ENCODE results near the gene SCUBE1. TPM values are rescaled to one million over a fixed set of nuclear protein-coding genes. Genes with fewer than 3 reads are reported as not detected.

Gene SCUBE1
- total RNA-seq, 4 donors from 2014 or later, result 0.78 to 3.5 (median 0.95) TPM

DNA sequence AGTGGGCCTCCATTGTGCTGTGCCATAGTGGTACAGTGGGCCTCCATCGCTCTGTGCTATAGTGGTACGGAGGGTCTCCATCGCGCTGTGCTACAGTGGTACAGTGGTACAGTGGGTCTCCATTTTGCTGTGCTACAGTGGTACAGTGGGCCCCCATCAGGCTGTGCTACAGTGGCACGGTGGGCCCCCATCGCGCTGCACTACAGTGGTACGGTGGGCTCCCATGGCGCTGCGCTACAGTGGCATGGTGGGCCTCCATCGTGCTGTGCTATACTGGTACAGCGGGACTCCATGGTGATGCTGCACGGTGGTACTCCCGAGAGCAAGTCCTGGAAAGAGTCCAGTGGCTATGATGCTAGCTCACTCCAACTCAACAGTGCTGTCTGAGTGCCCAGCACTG lies 51.8 kb downstream of the SCUBE1 start:
- H3K36me3 ChIP-seq, result no peaks in the 10 kb centered on the region
- WGBS, 2 donors, result 90 to 91% methylated on average over 7 to 13 of the region's 14 CpGs
- H3K9me3 ChIP-seq, result no peaks in the 10 kb centered on the region
- TF ChIP-seq POLR2A (IDR thresholded peaks at IDR 0.05), result no peak
- TF ChIP-seq, protein P1, sequence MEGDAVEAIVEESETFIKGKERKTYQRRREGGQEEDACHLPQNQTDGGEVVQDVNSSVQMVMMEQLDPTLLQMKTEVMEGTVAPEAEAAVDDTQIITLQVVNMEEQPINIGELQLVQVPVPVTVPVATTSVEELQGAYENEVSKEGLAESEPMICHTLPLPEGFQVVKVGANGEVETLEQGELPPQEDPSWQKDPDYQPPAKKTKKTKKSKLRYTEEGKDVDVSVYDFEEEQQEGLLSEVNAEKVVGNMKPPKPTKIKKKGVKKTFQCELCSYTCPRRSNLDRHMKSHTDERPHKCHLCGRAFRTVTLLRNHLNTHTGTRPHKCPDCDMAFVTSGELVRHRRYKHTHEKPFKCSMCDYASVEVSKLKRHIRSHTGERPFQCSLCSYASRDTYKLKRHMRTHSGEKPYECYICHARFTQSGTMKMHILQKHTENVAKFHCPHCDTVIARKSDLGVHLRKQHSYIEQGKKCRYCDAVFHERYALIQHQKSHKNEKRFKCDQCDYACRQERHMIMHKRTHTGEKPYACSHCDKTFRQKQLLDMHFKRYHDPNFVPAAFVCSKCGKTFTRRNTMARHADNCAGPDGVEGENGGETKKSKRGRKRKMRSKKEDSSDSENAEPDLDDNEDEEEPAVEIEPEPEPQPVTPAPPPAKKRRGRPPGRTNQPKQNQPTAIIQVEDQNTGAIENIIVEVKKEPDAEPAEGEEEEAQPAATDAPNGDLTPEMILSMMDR (IDR thresholded peaks at IDR 0.05), result no peak
- H3K4me1 ChIP-seq, result peaks cover 12 to 37% of the 10 kb centered on the region in 2 donors
- no peaks in the 10 kb centered on the region for H3K27me3 ChIP-seq
- H3K27ac ChIP-seq, result no peak overlapping the region
- no peak for DNase-seq
- intact Hi-C loops (cut with DNase I), result no loop called here
- no peak overlapping the region for H3K4me3 ChIP-seq (replicated peaks in 1 of 3)

DNA sequence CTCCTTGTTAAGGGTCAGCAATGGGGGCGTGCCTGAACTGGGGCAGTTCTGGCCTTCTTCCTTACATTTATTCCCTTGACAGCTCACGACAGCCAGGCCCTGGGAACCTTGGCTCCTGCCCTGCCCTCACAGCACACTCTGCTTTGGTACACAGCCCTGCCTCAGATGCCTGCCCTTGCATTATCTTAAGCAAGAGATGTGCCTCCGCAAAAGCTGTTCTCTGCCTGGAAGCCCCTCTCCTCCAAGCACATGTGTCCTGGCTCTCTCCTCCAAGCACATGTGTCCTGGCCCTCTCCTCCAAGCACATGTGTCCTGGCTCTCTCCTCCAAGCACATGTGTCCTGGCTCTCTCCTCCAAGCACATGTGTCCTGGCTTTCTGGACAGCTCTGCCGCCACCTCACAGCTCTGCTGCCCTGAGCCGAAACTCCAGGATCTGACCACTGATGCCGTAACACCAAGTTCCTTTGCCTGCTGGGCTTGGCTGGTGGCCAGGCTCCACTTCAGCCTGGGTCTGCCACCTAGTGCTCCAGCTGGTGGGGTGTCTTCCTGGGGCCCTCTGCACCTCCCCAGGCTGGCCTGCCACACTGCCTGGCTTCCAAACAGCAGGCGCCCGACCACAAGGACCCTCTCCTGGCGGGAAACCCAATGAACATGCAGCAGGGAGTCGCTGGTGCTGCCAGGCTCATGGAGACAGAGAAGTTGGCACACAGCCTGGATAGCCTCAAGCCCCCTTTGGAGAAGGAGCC lies 53.0 kb downstream of the SCUBE1 start:
- 36 to 41% methylated on average over 7 to 8 of the region's 10 CpGs for WGBS, 2 donors
- Histone ChIP-seq H3K4me3 (replicated peaks in 1 of 3) (no peak overlapping the region), H3K36me3 (no peaks in the 10 kb centered on the region), H3K27me3 (no peaks in the 10 kb centered on the region), H3K9me3 (no peaks in the 10 kb centered on the region), H3K4me1 (peaks cover 12 to 29% of the 10 kb centered on the region in 2 donors), H3K27ac (no peak overlapping the region)
- TF ChIP-seq POLR2A (IDR thresholded peaks at IDR 0.05), result no peak
- TF ChIP-seq, protein P1 (IDR thresholded peaks at IDR 0.05), result no peak
- intact Hi-C loops (cut with DNase I), result no loop called here
- peak; percentile 89 for DNase-seq

DNA sequence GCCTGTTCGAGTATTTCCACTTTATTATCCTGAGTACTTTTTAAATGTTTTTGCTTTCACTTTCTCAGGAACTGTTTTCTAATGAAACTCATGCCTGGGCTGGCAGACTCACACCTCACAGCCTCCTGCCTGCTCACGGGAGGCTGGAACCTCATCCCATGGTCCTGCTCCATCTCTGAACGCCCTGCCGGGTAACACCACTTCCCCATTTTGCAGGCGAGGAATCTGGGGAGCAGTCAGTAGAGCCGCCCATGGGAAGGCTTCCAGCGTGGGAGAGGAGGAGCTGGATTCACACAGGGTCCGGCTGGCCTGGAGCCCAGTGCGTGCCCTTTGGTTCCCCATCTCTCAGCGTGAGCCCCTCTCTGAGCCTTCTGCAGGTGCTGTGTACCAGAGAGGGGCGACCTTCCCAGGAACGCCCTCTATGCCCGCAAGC lies 53.6 kb downstream of the SCUBE1 start:
- peaks cover 12 to 29% of the 10 kb centered on the region in 2 donors for H3K4me1 ChIP-seq
- no peaks in the 10 kb centered on the region for H3K9me3 ChIP-seq
- DNase-seq, result peak in 1 of 2 donors; percentile 23
- no peaks in the 10 kb centered on the region for H3K36me3 ChIP-seq
- H3K27me3 ChIP-seq, result no peaks in the 10 kb centered on the region
- H3K27ac ChIP-seq, result peak overlapping the region in 2 of 3 donors; percentile 53 to 58
- WGBS, 2 donors, result 29 to 33% methylated on average over 11 of the region's 13 CpGs
- intact Hi-C loops (cut with DNase I), result no loop called here
- H3K4me3 ChIP-seq (replicated peaks in 1 of 3), result no peak overlapping the region
- TF ChIP-seq POLR2A (IDR thresholded peaks at IDR 0.05), result no peak
- TF ChIP-seq, protein P1 (IDR thresholded peaks at IDR 0.05), result no peak

DNA sequence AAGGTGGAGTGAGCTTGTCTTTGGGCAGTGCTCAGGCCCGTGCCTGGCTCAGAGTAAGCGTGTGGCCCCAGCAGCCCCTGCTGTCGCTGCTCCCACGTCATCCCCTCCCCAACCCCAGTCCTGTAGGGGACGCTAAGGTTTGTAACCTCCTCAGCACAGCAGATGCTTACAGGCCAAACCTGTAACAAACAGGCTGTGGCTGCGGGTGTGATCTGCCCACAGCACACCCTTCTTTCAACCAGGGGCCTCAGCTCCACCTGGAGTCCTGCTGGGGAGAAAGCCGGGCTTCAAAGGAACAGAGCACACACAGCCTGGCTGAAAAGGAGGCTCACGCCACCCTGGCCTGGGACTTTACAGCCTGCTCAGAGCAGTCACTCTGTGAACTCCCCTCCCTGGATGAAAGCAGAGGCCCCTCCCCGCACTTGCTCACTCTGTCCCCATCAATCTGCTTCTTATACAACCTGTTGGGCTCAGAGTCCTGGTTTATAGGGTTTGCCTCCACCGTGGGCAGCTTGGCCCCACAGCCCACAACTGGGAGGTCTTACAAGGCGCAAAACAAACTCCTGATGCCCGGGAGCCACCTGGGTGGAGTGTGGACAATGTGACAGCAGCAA lies 54.3 kb downstream of the SCUBE1 start:
- H3K9me3 ChIP-seq, result no peaks in the 10 kb centered on the region
- DNase-seq, result no peak
- H3K36me3 ChIP-seq, result no peaks in the 10 kb centered on the region
- intact Hi-C loops (cut with DNase I), result no loop called here
- 71 to 78% methylated on average over 7 to 11 of the region's 12 CpGs for WGBS, 2 donors
- TF ChIP-seq POLR2A (IDR thresholded peaks at IDR 0.05), result no peak
- TF ChIP-seq, protein P1 (IDR thresholded peaks at IDR 0.05), result no peak
- H3K27ac ChIP-seq, result peak overlapping the region in 2 of 3 donors; percentile 53 to 58
- peaks cover 12 to 29% of the 10 kb centered on the region in 2 donors for H3K4me1 ChIP-seq
- H3K27me3 ChIP-seq, result no peaks in the 10 kb centered on the region
- no peak overlapping the region for H3K4me3 ChIP-seq (replicated peaks in 1 of 3)

DNA sequence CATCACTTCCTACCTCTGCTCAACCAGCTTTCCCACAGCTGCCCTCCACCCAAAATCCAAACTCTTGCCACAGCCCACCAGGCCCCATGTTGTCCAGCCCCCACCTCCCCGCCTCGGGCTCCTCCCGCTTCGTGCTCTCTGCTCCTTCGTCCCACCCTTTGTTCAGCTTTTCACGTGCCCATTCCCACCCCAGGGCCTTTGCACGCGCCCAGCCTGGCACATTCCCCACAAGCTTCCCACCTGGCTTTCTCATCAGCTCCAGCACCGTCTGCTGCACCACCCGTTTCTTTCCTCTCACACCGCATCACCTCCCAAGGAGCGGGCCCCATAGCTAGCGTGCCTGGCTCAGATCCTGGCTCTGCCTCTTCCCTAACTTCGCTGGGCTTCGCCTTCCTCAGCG lies 54.8 kb downstream of the SCUBE1 start:
- intact Hi-C loops (cut with DNase I), result no loop called here
- H3K9me3 ChIP-seq, result no peaks in the 10 kb centered on the region
- no peak overlapping the region for H3K27ac ChIP-seq
- TF ChIP-seq POLR2A (IDR thresholded peaks at IDR 0.05), result no peak
- TF ChIP-seq, protein P1 (IDR thresholded peaks at IDR 0.05), result no peak
- 97 to 98% methylated on average over 16 of the region's 16 CpGs for WGBS, 2 donors
- DNase-seq, result no peak
- no peak overlapping the region for H3K4me3 ChIP-seq (replicated peaks in 1 of 3)
- no peaks in the 10 kb centered on the region for H3K27me3 ChIP-seq
- H3K4me1 ChIP-seq, result peaks cover 12 to 29% of the 10 kb centered on the region in 2 donors
- H3K36me3 ChIP-seq, result no peaks in the 10 kb centered on the region

Measured in thyroid gland (tissue), 4 donors.